Measurements from ENCODE around the gene ZDHHC4.

DNA sequence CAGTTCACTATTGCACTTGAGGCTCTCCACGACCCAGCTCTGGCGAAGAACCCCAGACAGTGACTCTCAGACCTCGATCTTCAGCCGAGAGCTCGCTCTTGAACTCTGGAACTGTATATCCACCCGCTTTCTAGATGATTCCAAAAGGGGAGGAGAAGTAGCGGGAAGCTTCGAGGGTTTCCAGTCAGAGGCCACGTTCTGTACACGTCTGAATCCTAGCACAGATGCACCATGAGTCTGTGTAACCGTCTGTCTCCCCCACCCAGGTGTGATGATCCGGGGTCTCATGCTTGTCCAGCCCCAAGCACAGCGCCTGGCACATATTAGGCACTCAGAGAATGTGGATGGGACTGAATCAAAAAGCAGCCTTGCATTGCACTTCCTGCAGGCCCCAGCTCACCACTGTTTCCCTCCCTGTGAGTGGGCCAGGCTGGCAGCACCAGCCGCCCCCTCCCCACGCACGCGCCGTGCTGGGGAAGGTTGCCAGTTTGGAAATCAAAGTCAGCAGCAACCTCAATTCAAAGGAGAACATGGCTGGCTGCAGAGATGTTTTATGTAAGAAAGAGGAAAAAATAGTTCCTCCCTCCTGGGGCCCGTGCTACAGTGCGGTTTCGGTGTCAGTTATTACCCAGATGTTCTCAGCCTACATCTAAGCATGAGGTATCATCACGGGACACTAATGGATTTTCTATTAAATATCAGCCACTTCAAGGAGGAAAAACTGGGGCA, 31.7 kb upstream of the ZDHHC4 start:
- TF ChIP-seq, protein P1, sequence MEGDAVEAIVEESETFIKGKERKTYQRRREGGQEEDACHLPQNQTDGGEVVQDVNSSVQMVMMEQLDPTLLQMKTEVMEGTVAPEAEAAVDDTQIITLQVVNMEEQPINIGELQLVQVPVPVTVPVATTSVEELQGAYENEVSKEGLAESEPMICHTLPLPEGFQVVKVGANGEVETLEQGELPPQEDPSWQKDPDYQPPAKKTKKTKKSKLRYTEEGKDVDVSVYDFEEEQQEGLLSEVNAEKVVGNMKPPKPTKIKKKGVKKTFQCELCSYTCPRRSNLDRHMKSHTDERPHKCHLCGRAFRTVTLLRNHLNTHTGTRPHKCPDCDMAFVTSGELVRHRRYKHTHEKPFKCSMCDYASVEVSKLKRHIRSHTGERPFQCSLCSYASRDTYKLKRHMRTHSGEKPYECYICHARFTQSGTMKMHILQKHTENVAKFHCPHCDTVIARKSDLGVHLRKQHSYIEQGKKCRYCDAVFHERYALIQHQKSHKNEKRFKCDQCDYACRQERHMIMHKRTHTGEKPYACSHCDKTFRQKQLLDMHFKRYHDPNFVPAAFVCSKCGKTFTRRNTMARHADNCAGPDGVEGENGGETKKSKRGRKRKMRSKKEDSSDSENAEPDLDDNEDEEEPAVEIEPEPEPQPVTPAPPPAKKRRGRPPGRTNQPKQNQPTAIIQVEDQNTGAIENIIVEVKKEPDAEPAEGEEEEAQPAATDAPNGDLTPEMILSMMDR (IDR thresholded peaks at IDR 0.05): no peak
- no peak for TF ChIP-seq POLR2A (IDR thresholded peaks at IDR 0.05)
